ENCODE measurements around the gene TSPYL1. TPM values are rescaled to one million over a fixed set of nuclear protein-coding genes. Genes with fewer than 3 reads are reported as not detected.
A peak's percentile ranks its signal among the peaks of the same experiment; 100 is the strongest.
"Not testable (repeated sequence)": the region's sequence is repeated elsewhere in the genome, so short reads cannot be mapped to it uniquely, and the experiment has no call there.

TSPYL1 gene
- total RNA-seq, 2 donors from 2014 or later: 82.9 to 94.3 TPM

- Histone ChIP-seq H3K9me3 (no peaks in the 10 kb centered on the region), H3K4me3 (no peak overlapping the region), H3K4me1 (no peaks in the 10 kb centered on the region), H3K27ac (no peak overlapping the region), H3K36me3 (no peaks in the 10 kb centered on the region), H3K9ac (ENCODE audit: low read depth in 2 of 2, low read length in 2 of 2) (no peak overlapping the region), H3K27me3 (no peaks in the 10 kb centered on the region)
- DNase-seq: no peak
- TF ChIP-seq CTCF (IDR thresholded peaks at IDR 0.05): peak; percentile 96
- intact Hi-C loops (cut with DNase I): loop anchor here (2.0 to 10.0 kb wide), 3 partner anchors 87 to 277 kb away; partner anchors contain the start of gene DSE
These were observed 8.1 kb upstream of the TSPYL1 start for GRCh38 chr6:116287689-116288282.

- DNase-seq: no peak
- no peaks in the 10 kb centered on the region for H3K4me1 ChIP-seq
- no peaks in the 10 kb centered on the region for H3K27me3 ChIP-seq
- no peaks in the 10 kb centered on the region for H3K36me3 ChIP-seq
- no peak for TF ChIP-seq CTCF (IDR thresholded peaks at IDR 0.05)
- intact Hi-C loops (cut with DNase I): loop anchor here (2.0 to 10.0 kb wide), 3 partner anchors 88 to 278 kb away; partner anchors contain the start of gene DSE
- H3K9ac ChIP-seq (ENCODE audit: low read depth in 2 of 2, low read length in 2 of 2): no peak overlapping the region
- H3K9me3 ChIP-seq: no peaks in the 10 kb centered on the region
- no peak overlapping the region for H3K27ac ChIP-seq
- H3K4me3 ChIP-seq: no peak overlapping the region
These were observed 7.1 kb upstream of the TSPYL1 start for GRCh38 chr6:116286773-116287358.

- not testable (repeated sequence) for H3K9ac ChIP-seq (ENCODE audit: low read depth in 2 of 2, low read length in 2 of 2); H3K4me3 ChIP-seq; H3K27ac ChIP-seq; DNase-seq; H3K36me3 ChIP-seq; H3K9me3 ChIP-seq; H3K4me1 ChIP-seq; H3K27me3 ChIP-seq
- intact Hi-C loops (cut with DNase I): loop anchor here (5.0 to 10.0 kb wide), 2 partner anchors 90 to 247 kb away; partner anchors contain the start of gene DSE
These were observed 5.3 kb upstream of the TSPYL1 start for GRCh38 chr6:116284984-116285383.

- Histone ChIP-seq H3K36me3 (no peaks in the 10 kb centered on the region), H3K9ac (ENCODE audit: low read depth in 2 of 2, low read length in 2 of 2) (no peak overlapping the region), H3K27me3 (no peaks in the 10 kb centered on the region), H3K4me3 (no peak overlapping the region), H3K27ac (no peak overlapping the region), H3K4me1 (peaks cover 3% of the 10 kb centered on the region), H3K9me3 (no peaks in the 10 kb centered on the region)
- TF ChIP-seq CTCF (IDR thresholded peaks at IDR 0.05): no peak
- no peak for DNase-seq
- intact Hi-C loops (cut with DNase I): loop anchor here (10.0 kb wide), 1 partner anchor 92 kb away; the partner anchor contains the start of gene DSE
These were observed 3.5 kb upstream of the TSPYL1 start for GRCh38 chr6:116283191-116283590.

GRCh38 chr6:116282698-116283097 lies 3.0 kb upstream of the TSPYL1 start:
- Histone ChIP-seq H3K36me3 (no peaks in the 10 kb centered on the region), H3K4me3 (no peak overlapping the region), H3K4me1 (peaks cover 7% of the 10 kb centered on the region), H3K9ac (ENCODE audit: low read depth in 2 of 2, low read length in 2 of 2) (no peak overlapping the region), H3K27me3 (no peaks in the 10 kb centered on the region), H3K9me3 (no peaks in the 10 kb centered on the region), H3K27ac (no peak overlapping the region)
- no peak for DNase-seq
- no peak for TF ChIP-seq CTCF (IDR thresholded peaks at IDR 0.05)
- intact Hi-C loops (cut with DNase I): loop anchor here (10.0 kb wide), 1 partner anchor 92 kb away; the partner anchor contains the start of gene DSE

- no peak for TF ChIP-seq CTCF (IDR thresholded peaks at IDR 0.05)
- H3K4me3 ChIP-seq: no peak overlapping the region
- H3K9ac ChIP-seq (ENCODE audit: low read depth in 2 of 2, low read length in 2 of 2): peak overlapping the region in 1 of 2 donors; percentile 94
- peaks cover 7% of the 10 kb centered on the region for H3K4me1 ChIP-seq
- no peaks in the 10 kb centered on the region for H3K27me3 ChIP-seq
- H3K27ac ChIP-seq: no peak overlapping the region
- H3K36me3 ChIP-seq: no peaks in the 10 kb centered on the region
- intact Hi-C loops (cut with DNase I): loop anchor here (10.0 kb wide), 1 partner anchor 94 kb away; the partner anchor contains the start of gene DSE
- DNase-seq: no peak
- no peaks in the 10 kb centered on the region for H3K9me3 ChIP-seq
These were observed 1.2 kb upstream of the TSPYL1 start for GRCh38 chr6:116280933-116281316.

All from colonic mucosa (tissue), 4 donors.